Femur (tissue), 1 donor: ENCODE measurements around the gene ENOX1.
"Not testable (repeated sequence)": the region's sequence is repeated elsewhere in the genome, so short reads cannot be mapped to it uniquely, and the experiment has no call there.

Experiments
- DNase-seq: peaks from one replicate; pipeline ENCODE4 v3.0.0-alpha.2; 2017

The ENOX1 gene

GRCh38 chr13:43416408-43416807, 370.4 kb downstream of the ENOX1 start:
- not testable (repeated sequence) for DNase-seq

GRCh38 chr13:43415903-43416391, 370.8 kb downstream of the ENOX1 start:
- not testable (repeated sequence) for DNase-seq

DNA sequence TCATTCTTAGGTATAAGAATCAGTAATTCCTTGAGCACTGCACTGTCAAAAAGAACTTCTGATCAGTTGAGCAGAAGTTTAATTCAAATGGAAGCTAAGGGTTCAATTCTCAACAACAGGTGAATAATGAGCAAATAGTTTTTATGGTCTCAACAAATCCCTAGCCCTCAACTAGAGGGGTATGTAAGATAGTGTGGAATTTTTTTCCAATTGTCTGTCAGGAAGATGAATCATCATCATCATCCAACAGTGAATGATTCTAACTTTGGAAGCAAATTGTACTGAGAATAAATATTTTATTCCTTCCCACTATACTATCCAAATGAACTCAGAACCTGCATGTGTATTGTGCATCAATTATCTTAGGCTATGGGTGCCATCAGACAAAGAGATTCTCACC, 372.7 kb downstream of the ENOX1 start:
- no peak for DNase-seq

DNA sequence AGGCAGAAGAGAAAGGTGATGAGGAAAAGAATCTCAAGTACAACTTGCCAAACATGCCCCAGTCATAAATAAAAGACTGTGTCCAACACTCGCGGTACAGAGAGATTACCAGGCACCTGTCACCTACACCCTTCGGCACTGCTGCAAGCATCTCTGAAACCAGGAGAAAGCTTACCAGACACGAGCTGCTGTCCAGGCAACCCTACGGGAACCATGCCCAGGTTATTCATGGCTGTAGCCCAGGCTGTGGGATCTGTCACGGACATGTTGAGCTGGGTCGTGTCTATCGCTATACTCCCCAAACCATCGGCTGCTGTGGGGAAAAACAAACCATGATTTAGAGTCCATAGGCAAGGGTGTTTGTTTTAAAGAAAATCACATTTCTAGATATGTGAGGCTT, 375.0 kb downstream of the ENOX1 start:
- DNase-seq = peak; percentile 51

GRCh38 chr13:43411211-43411610, 375.6 kb downstream of the ENOX1 start:
- DNase-seq = no peak

DNA sequence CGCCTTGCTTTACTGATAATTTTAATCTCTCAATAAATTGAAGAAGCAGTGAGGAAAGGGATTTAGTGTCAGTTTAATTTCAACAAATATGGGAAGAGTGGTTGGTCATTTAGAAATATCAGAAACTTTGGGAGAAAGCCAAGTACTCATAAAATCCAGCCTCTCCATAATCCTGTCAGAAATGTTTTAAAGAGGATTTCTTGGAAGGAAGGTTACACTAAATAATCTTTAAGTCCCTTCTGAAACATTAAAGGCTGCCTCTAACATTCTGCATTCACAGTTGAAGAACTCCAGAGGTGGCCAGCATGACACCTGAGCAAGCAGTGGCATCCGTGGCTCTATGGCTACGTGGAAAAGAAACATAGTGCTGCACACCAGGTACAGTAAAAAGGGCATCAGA, 378.5 kb downstream of the ENOX1 start:
- no peak for DNase-seq

- no peak for DNase-seq
Measured at GRCh38 chr13:43407023-43407581, 379.7 kb downstream of the ENOX1 start.

DNA sequence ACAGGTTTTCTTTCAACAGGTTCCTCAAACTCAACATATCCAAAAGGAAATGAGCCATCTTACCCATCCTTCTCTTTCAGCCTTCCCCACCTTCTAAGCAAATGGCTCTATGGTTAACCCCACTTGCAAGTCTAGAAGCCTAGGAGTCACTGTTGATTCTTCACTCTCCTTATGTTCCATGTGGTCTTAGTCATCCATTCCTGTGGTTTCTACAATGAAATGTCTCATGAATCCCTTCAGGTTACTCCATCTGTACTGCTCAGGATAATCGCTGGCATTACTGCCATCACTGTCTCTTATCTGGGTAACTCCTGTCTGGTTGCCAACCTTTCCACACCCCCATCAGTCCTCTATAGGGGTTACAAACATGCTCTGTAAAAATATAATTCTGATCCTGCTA, 381.3 kb downstream of the ENOX1 start:
- no peak for DNase-seq

DNA sequence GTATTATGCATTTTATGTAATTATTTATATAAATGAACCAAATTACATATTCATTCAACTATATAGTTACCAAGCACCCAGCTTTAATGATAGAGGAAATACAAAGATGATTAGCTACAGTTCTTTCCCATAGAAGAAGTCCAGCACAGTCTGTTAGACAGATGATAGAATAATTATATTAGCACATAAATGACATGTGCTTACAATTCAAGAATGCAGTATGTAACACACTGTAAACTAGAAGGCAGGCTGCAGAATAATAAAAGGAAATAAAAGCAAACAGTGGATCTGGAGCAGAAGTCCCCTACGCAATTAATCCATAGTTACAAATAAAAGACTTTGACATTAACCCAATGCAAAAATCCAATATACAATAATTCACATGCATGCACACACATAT, 384.4 kb downstream of the ENOX1 start:
- DNase-seq = no peak

DNA sequence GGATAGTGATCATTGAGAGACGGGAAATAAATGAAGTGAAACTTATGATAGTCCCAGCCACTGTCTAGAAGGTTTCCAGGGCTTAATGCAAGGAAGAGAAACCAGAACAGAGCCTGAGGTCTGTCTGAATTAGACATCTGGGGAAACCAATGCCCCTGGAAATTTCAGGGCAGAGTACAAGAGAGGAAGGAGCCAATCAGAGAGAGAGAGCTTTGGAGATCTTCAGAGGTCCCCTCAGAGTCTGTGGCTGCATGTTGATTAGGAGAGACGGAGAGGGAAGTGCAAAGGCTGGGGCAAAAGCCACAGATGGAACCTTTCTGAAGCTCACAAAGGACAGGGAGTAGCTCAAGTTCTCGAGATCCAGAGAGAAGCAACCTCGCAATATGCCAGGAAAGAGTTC, 385.4 kb downstream of the ENOX1 start:
- DNase-seq = no peak

GRCh38 chr13:43397111-43397510, 389.7 kb downstream of the ENOX1 start:
- DNase-seq = no peak

DNA sequence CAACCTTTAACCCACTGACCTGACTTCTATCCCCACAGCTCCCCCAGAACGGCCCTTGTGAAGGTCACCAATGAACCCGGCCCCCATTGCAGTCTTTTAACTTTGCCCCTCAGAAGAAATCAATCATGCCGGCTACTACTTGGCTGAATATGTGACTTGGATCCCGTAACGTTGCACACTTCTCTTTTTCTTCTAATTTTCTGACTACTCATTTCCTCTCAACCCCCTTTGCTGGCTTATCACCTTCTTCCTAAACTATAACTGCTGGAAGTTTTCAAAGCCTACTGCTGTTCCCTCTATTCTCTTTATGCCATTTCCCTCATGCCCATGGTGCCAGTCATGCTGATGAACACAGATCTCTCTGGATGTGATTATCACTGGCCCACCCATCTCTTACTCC, 395.7 kb downstream of the ENOX1 start:
- no peak for DNase-seq

DNA sequence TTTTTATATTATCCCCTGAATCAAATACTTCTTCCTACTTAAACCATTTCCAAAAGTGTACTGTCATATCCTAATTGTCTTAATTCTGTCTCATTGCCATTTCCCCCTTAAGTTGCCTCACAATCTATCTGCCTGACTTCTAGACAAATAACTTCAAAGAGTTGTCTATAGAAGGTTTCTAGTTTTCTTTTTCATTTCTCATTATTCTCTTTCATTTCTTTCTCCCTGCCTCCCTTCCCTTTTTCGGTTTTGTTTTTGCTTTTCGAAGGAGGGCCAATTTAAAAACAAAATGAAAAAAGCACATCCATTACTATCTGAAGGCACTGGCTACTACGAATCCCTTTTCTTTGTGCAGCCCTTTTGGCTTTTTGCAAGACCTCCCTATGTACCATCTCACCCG, 396.2 kb downstream of the ENOX1 start:
- no peak for DNase-seq

GRCh38 chr13:43389983-43390382, 396.8 kb downstream of the ENOX1 start:
- DNase-seq = no peak

GRCh38 chr13:43389573-43389972, 397.2 kb downstream of the ENOX1 start:
- DNase-seq = no peak

GRCh38 chr13:43388282-43389034, 398.3 kb downstream of the ENOX1 start:
- no peak for DNase-seq

GRCh38 chr13:43387880-43388279, 398.9 kb downstream of the ENOX1 start:
- DNase-seq = no peak

- no peak for DNase-seq
Measured at GRCh38 chr13:43383498-43384165, 403.1 kb downstream of the ENOX1 start.

GRCh38 chr13:43379738-43380137, 407.0 kb downstream of the ENOX1 start:
- DNase-seq = no peak

- DNase-seq = no peak
Measured at GRCh38 chr13:43377973-43378372, 408.8 kb downstream of the ENOX1 start.

DNA sequence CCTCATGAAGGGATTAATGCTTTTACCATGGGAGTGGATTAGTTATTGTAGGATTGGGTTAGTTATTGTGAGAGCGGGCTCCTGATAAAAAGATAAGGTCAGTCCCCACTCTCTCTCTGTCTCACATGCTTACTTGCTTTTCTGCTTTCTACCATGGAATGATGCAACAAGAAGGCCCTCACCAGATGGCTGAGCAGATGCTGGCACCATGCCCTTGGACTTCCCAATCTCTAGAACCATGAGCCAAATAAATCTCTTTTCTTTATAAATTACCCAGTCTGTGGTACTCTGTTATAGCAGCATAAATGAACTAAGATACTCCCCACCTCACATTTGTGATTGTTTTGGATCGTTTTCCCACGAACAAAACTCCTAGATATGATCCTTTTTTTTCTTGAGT, 409.6 kb downstream of the ENOX1 start:
- DNase-seq = no peak

GRCh38 chr13:43376596-43376995, 410.2 kb downstream of the ENOX1 start:
- DNase-seq = no peak

DNA sequence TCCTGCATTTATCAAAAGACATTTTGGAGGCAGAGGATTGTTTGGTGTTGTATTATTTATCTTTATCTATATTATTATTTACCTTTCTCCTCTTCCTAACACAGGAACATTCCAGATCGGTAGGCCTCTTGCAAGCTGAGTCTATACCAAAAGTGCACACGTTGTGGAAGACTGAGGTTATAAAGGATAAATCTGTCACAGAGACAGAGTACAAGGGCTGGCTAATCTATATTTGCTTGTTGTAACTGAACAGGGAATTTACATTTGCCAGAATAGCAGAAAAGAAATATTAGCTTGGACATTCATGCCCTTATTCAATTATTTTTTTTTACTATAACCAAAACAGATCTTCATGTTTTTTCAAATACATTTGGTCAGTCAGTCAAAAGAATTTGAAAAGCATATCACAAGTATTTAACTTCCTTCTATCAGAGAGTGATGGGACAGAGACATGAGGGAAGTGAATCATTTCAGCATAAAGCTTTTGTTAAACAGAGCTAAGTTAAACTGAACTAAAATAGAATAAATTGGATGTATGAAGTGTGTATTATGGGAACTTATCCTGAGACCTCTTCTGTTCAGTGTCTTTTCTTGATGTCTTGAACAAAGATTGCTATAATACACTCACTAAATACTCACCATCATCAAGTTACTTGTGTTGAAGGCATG, 410.8 kb downstream of the ENOX1 start:
- DNase-seq = no peak

DNA sequence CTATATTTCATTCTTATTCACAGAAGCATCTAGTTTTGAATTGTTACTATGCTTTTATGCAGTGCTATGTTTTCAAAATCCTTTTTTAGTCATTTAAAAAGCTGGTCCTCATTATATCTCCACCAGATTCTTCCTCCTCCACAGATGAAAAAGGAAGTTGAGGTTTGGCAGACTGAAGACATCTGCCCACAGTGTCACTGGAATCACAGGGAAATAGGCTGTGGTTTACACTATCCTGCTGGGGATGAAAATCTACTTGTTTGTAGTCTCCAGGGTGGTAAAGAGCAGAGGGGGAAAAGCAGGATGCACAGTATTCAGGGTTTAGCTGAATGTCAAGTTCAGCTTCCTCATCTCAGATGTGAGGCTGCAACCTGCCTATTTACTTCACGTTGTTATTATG, 412.2 kb downstream of the ENOX1 start:
- DNase-seq = no peak
